ENCODE results near the gene ITGB5.

ITGB5 gene

GRCh38 chr3:124916837-124917409 lies 29.8 kb upstream of the ITGB5 start:
- DNase-seq (ENCODE audit: extremely low read depth, low read depth) = no peak
- H3K4me3 ChIP-seq (replicated peaks; ENCODE audit: low read depth, low read length) = no peak overlapping the region
- TF ChIP-seq CTCF (IDR thresholded peaks at IDR 0.05; ENCODE audit: low read depth, low read length, missing control alignments) = no peak

- no peak for DNase-seq (ENCODE audit: extremely low read depth, low read depth)
- TF ChIP-seq CTCF (IDR thresholded peaks at IDR 0.05; ENCODE audit: low read depth, low read length, missing control alignments) = no peak
- H3K4me3 ChIP-seq (replicated peaks; ENCODE audit: low read depth, low read length) = no peak overlapping the region
Measured at GRCh38 chr3:124915254-124915653, 28.1 kb upstream of the ITGB5 start.

- no peak for DNase-seq (ENCODE audit: extremely low read depth, low read depth)
- no peak overlapping the region for H3K4me3 ChIP-seq (replicated peaks; ENCODE audit: low read depth, low read length)
- no peak for TF ChIP-seq CTCF (IDR thresholded peaks at IDR 0.05; ENCODE audit: low read depth, low read length, missing control alignments)
Measured at GRCh38 chr3:124907957-124908356, 20.8 kb upstream of the ITGB5 start.

GRCh38 chr3:124904835-124905492 lies 17.8 kb upstream of the ITGB5 start:
- no peak for TF ChIP-seq CTCF (IDR thresholded peaks at IDR 0.05; ENCODE audit: low read depth, low read length, missing control alignments)
- no peak for DNase-seq (ENCODE audit: extremely low read depth, low read depth)
- H3K4me3 ChIP-seq (replicated peaks; ENCODE audit: low read depth, low read length) = no peak overlapping the region

- no peak overlapping the region for H3K4me3 ChIP-seq (replicated peaks; ENCODE audit: low read depth, low read length)
- no peak for DNase-seq (ENCODE audit: extremely low read depth, low read depth)
- no peak for TF ChIP-seq CTCF (IDR thresholded peaks at IDR 0.05; ENCODE audit: low read depth, low read length, missing control alignments)
Measured at GRCh38 chr3:124903896-124904834, 17.0 kb upstream of the ITGB5 start.

- no peak for DNase-seq (ENCODE audit: extremely low read depth, low read depth)
- TF ChIP-seq CTCF (IDR thresholded peaks at IDR 0.05; ENCODE audit: low read depth, low read length, missing control alignments) = no peak
- H3K4me3 ChIP-seq (replicated peaks; ENCODE audit: low read depth, low read length) = no peak overlapping the region
Measured at GRCh38 chr3:124896824-124897526, 9.8 kb upstream of the ITGB5 start.
